Measurements from ENCODE around the gene TNK2.
A peak's percentile ranks its signal among the peaks of the same experiment; 100 is the strongest.
"Not testable (repeated sequence)": the region's sequence is repeated elsewhere in the genome, so short reads cannot be mapped to it uniquely, and the experiment has no call there.

Gene TNK2

DNA sequence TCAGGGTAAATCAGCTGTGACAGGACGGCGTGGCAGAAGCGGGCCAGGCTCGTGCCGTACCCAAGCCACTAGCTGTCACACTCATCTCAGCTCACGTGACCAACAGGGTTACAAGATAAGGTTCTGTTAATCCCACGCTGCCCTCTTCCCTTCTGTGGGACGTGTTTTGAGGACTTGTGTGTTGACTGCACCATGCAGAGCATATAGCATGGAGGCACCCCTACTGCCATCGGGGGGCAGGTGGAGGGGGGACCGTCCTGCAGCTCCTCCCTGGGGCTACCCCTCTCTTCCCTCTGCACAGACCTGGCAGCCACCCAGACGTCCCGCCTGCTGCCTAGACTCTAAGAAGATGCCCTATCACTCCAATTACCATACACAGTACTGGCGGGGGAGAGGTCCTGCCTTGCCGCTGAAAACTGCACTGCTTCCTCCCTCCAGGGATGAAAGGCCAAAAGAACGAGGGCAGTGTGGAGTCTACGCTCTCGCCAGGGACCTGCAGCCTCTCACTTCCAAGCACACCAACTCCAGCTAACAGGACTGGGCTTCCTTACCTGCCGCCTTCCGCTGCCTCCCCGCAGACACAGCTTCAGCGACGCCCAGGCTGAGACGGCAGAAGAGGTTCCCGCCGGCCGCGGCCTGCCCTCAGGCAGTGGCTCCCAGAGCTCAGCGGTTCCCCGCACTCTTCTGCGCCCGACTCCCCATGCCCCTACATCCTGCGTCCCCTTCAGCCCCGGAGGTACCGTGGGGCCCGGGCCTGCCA, at the start of gene TNK2:
Gene TNK2 (minus strand): TSS at position 618 of the 760 bp plus-strand sequence. CDS start 19,963 bp downstream, outside the sequence.
- DNase-seq (ENCODE audit: low read depth): peak; percentile 40

DNA sequence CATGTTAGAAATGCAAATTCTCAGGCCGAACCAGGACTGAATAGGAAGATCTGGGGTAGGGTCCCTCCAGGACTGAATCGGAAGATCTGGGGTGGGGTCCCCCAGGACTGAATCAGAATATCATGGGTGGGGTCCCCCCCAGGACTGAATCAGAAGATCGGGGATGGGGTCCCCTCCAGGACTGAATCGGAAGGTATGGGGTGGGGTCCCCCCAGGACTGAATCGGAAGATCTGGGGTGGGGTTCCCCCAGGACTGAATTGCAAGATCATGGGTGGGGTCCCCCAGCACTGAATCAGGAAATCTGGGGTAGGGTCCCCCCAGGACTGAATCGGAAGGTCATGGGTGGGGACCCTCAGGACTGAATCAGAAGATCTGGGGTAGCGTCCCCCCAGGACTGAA, 48.2 kb upstream of the TNK2 start:
- no peak for DNase-seq (ENCODE audit: low read depth)

DNA sequence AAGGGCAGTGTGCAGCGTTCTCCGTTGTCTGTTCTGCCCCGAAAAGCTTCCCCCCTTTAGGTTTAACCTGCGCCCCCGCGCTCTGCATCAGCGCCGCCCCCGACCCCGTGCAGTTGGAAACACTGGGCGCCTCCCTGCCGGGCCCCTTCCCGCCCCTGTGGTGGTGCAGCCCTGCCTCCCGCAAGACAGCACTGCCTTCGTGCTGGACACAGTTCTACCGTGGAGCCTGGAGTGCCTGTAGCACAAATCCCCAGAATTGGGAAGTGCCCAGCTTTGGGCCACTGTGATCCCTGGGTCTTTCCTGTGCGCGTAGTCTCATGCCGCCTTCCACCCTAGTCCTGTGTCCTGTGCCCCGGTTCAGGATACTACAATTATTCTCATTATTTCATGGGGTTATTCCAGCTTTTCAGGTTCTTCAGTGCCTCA, 47.1 kb upstream of the TNK2 start:
- not testable (repeated sequence) for DNase-seq (ENCODE audit: low read depth)

DNA sequence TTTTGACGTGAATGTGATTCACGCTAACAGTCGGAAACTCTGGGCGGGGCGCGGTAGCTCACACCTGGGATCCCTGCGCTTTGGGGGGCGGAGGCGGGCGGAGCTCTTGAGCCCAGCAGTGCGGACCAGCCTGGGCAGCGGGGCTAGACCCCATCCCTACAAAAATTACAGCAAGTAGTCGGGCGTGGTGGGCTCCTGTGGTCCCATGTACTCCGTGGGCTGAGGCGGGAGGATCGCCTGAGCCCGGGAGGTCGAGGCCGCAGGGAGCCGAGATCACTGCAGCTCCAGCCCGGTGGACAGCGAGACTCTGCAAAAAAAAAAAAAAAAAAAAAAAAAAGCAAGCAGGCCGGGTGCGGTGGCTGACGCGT, 46.4 kb upstream of the TNK2 start:
- DNase-seq (ENCODE audit: low read depth): not testable (repeated sequence)

DNA sequence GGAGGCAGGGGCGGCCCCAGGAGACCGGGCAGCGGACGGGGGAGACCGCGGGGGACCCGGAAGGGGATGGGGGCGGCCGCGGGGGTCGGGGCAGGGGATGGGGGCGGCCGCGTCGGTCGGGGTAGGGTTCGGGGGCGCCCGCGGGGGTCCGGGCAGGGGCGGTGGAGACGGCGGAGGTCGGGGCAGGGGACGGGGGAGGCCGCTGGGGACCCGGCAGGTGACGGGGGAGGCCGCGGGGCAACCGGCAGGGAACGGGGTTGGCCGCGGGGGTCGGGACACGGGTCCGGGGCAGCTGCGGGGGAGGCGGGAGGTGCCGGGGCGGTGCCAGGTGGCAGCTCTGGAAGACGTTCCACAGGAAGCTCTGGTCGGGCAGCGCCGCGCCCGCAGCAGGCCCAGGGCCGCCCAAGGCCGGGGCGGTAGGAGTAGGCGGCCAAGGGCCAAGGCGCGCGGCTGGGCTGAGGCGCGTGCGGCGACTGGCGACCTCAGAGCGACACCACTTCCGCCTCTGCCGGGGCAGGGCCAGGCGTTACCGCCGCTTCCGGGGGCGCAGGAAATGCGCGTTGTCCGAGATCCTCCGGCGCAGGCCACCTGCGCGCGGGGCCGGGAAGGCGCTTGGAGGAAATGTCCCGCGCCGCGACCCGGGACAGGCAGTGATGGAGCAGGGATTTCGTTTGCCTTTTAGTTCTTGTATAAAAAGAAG, 45.9 kb upstream of the TNK2 start:
- peak; percentile 54 for DNase-seq (ENCODE audit: low read depth)

DNA sequence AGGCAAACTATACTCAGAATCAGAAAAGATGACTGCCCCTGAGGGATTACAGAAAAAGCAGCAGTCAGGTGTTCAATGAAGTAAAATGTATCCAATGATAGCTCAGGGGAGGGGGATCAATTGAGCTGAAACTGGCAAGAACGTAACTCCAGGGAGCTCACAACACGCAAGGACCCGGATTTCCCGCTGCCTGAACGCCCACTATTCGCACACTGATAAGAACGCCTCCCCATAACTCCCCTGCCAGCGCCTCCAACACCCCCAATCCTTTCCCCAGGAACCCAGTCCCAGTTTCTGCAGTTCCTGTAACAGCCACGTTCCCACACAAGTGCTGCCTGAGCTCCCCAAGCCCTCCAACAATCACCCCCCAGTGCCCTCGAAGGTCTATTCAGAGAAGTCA, 44.2 kb upstream of the TNK2 start:
- not testable (repeated sequence) for DNase-seq (ENCODE audit: low read depth)

DNA sequence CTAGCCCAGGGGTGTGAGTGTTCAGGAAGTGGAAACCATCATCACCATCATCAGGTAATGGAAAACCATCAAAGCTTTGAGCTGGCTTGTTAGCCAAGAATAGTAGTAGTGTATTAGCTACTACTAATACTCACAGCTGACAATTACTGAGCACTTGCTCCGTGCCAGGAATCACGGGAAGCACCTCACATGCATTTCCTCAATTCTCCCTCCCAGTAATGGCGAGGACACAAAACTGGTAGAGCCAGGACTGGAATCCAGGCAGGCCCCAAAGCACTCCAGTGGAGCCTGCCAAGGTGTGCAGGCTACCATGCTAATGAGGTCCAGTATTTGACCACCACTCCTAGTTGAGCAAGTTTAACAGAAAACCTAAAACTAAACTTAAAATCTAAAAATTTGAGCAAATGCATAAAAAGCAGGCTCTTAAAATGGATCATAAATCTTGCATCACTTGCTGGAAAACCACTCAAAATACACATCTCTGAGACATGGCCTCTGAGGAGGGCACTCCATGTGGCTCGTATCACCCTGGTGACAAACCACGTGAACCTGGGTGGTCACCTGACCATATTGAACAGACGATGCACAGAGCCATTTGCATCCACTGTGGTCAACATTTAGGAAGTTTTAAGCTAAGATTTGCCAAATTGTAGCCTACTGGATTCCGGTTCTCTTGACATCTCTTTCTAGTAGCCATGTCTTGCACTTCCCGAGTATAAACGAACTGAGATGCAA, 43.3 kb upstream of the TNK2 start:
- not testable (repeated sequence) for DNase-seq (ENCODE audit: low read depth)

DNA sequence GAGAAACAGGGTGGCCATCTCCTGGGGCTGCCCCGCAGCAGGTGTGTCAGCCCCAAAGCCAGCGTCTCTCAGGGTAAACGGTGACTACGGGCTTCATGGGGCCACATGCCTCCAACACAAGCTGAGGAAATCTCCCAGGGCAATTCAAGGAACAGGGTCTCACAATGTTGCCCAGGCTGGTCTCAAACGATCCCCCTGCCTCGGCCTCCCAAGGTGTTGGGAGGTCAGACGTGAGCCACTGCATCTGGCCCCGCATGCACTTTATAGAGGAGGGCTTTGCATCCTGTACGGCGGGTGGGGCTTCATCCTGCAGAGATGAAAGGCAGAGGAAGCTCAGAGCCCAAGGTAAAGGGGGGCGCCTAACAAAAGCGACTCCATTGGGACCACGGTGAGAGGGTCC, 42.4 kb upstream of the TNK2 start:
- DNase-seq (ENCODE audit: low read depth): not testable (repeated sequence)

DNA sequence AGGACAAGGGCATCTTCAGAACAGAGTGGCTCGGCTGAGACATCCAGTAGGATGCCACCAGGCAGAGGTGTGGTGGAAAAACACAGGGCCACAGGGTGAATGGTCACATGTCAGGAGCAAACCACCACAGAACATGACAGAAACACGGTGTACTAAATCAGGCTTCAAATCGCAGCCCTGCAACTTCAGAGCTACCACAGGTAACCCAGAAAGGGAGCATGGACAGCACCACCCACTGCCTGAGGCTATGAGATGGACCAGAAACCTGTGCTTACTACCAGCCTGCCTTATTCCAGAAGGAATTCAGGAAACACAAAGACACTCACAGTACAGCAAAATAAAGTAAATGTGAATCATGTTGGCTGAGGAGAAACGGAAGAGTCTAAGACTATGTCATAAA, 41.8 kb upstream of the TNK2 start:
- DNase-seq (ENCODE audit: low read depth): not testable (repeated sequence)

DNA sequence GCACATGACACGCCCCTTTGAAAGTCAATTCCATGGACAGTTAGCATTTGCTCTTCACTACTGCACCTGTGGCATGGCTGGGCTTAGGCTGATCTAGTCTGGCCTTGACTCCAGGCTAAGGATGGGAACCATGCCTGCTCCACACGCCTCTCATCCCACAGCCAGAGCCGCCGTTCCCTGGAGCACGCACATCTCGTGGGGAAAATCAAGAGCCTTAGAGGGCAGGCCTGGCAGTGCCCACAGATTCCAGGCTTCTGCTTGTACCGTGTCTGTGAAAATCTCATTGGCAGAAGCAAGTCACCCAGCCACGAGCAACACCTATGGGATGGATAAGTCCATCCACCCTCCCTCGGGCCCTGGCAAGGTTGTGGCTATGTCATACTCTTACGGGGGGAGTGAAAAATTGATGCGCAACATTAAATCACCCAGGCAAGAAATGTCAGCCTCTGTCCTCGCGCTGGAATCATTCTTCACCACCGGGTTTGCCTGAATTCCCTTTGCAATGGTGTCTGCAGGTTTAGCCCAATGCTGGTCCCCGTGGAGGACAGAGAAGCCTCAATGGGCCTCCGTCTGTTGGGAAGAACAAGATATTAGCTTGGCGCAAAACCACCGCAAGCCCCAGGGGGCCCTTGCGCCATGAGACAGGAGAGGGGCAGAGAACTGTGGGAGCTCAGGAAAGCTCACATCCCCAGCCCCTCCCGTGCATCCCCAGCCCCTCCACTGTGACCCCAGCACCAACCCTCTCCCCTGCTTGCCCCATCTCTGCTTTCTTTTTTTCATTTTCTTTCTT, 38.8 kb upstream of the TNK2 start:
- DNase-seq (ENCODE audit: low read depth): not testable (repeated sequence)

DNA sequence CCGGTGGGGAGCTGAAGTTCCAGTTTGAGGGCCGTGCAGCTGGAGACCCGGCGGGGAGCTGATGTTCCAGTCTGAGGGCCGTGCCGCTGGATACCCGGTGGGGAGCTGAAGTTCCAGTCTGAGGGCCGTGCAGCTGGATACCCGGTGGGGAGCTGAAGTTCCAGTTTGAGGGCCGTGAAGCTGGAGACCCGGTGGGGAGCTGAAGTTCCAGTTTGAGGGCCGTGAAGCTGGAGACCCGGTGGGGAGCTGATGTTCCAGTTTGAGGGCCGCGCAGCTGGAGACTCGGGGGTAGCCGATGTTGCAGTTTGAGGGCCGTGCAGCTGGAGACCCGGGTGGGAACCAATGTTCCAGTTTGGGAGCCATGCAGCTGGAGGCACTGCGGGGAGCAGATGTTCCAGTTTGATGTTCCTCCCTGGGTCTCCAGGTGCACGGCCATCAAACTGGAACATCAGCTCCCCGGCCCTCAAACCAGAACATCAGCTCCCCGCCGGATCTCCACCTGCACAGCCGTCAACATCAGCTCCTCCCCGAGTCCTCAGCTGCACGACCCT, 33.0 kb upstream of the TNK2 start:
- not testable (repeated sequence) for DNase-seq (ENCODE audit: low read depth)

DNA sequence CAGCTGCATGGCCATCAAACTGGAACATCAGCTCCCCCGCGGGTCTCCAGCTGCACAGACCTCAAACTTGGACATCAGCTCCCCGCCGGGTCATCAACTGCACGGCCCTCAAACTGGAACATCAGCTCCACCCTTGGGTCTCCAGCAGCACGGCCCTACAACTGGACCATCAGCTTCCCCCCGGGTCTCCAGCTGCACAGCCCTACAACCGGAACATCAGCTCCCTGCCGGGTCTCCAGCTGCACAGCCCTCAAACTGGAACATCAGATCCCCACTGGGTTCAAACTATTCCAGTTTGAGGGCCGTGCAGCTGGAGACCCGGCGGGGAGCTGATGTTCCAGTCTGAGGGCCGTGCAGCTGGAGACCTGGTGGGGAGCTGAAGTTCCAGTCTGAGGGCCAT, 32.5 kb upstream of the TNK2 start:
- DNase-seq (ENCODE audit: low read depth): not testable (repeated sequence)

DNA sequence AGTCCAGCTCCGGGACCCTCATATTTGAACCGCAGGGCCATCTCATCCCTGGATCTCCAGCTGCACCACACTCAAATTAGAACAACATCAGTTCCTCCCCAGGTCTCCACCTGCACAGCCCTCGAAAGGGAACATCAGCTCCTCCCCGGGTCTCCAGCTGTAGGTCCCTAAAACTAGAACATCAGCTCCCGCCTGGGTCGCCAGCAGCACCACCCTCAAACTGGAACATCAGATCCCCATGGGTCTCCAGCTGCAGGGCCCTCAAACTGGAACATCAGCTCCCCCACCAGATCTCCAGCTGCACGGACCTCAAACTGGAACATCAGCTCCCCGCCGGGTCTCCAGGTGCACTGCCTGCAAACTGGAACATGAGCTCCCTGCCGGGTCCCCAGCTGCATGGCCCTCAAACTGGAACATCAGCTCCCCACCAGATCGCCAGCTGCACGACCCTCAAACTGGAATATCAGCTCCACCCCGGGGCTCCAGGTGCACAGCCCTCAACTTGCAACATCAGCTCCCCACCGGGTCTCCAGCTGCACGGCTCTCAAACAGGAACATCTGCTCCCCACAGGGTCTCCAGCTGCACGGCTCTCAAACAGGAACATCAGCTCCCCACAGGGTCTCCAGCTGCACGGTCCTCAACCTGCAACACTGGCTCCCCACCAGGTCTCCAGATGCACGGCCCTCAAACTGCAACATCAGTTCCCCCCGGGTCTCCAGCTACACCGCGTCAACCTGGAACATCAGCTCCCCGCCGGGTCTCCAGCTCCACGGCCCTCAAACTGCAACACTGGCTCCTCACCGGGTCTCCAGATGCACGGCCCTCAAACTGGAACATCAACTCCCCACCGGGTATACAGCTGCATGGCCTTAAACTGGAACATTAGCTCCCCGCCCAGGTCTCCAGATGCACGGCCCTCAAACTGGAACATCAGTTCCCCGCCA, 31.4 kb upstream of the TNK2 start:
- not testable (repeated sequence) for DNase-seq (ENCODE audit: low read depth)

DNA sequence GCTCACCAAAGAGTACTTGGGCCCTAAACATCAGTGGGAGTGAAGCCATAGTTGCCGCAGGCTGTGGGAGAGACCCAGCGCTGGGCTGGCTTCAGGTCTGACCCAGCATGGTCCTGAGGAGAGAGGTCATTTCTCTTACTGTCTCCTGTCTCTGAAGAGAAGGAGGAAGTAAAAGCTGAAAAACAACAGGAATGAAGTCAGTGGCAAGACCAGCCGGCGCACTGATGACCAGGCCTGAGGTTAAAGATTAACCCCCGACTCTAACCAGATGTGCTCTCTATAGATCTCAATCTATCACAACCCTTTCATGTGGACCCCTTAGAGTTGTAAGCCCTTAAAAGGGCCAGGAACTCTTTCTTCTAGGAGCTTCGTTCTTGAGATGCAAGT, 24.7 kb upstream of the TNK2 start:
- DNase-seq (ENCODE audit: low read depth): not testable (repeated sequence)

DNA sequence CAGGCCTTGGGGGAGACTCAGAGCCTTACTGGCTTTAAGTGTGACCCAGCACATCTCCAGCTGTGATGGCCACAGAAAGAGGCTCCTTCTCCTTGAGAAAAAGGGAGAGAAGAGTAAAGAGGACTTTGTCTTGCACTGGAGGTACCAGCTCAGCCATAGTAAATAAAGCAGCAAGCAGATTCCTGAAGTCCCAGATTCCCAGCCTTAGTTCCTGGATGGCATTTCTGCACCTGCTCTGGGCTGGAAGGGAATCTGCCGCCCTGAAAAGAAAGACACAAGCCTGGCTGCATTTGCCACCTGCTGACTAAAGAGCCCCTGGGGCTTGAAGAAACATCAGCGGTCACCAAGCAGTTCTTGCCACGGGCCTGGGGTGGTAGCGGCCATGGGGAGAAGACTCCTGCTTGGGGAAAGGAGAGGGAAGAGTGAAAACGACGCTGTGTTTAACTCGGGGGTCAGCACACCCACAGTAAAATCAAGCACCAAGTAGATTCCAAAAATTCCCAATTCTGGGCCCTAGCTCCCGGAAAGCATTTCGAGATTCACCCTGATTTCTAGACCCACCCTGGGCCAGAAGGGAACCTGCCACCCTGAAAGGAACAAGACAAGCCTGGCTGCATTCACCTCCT, 24.2 kb upstream of the TNK2 start:
- no peak for DNase-seq (ENCODE audit: low read depth)

DNA sequence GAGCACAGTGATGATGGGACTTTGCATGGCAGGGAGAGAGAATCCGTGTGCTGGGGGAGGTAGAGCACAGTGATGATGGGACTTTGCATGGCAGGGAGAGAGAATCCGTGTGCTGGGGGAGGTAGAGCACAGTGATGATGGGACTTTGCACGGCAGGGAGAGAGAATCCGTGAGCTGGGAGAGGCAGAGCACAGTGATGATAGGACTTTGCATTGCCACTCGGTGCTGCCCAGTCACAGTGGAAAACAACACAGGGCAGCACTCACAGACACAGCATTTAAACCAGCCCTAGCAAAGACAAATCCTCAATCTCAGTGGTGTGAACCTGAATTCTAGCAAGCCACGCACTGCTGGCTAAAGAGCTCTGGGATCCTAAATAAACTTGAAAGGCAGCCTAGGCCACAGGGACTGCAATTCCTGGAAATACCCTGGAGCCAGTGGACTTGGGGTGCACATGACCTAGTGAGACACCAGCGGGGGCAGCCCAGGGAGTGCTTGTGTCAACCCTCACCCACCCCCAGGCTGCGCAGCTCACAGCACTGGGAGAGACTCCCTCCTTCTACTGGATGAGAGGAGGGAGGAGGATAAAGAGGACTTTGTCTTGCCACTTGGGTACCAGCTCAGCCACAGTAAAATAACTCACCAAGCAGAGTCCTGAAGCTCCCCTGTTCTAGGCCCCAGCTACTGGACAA, 23.4 kb upstream of the TNK2 start:
- no peak for DNase-seq (ENCODE audit: low read depth)

DNA sequence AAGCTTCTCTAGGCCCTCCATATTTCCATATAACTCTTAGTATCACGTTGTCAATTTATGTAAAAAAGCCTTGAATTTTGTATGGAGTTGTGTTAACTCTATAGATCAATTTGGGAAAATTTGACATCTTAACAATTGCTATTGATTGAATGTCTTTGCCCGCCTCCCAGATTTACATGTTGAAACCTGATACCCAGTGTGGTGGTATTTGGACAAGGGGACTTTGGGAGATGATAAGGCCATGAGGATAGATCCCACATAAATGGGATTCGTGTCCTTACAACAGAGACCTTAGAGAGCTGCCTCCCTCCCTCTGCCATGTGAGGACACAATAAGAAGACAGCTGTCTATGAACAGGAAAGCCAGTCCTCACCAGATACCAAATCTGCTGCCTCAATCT, 21.1 kb upstream of the TNK2 start:
- no peak for DNase-seq (ENCODE audit: low read depth)

DNA sequence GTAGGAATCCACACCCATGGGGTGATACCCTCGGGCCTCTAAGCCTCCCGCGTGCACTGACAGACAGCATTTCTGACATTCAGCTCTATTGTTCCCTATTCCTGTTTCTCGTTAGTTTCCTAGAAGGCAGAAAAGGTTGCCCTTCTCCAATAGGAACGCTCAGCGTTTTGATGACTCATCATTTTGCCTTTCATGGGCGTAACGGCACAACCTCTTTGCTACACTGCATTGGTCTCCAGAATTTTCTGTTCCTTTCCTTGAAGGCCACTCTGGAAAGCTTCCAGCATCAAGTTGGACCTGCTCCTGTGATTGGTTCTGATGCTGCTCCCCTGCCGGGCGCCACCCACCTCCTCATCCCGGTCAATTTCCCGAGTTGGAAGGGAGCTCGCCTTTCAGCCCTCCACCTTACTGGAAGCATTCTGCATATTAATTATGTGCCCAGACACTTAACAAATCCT, 13.0 kb upstream of the TNK2 start:
- DNase-seq (ENCODE audit: low read depth): no peak

DNA sequence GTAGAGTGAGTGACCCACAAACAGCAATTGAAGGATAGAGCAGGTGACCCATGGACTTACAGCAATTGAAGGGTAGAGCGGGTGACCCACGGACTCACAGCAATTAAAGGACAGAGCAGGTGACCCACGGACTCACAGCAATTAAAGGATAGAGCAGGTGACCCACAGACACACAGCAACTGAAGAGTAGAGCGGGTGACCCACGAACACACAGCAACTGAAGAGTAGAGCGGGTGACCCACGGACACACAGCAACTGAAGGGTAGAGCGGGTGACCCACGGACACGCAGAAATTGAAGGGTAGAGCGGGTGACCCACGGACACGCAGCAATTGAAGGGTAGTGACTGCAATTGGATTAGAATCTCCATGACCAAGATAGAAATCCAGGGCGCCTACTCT, 9.8 kb upstream of the TNK2 start:
- no peak for DNase-seq (ENCODE audit: low read depth)
